Effector memory CD4-positive, alpha-beta T cell (primary cell): Measurements from ENCODE around the gene SH3RF3.

Source experiments
- DNase-seq, 3 donors: peaks; one replicate each; pipeline ENCODE4 v3.0.0-alpha.2; 2020
- H3K27ac ChIP-seq: 2 replicates; pipeline ENCODE4 v1.7.0; 2013; ENCODE audit warnings: mild to moderate bottlenecking, low read length, moderate library complexity; ENCODE audit not compliant: insufficient read depth, poor library complexity, severe bottlenecking
- H3K27me3 ChIP-seq: replicated peaks from 2 replicates; pipeline ENCODE4 v1.7.0; 2013; ENCODE audit warnings: mild to moderate bottlenecking, low read length; ENCODE audit not compliant: insufficient read depth, control insufficient read depth, poor library complexity, severe bottlenecking
- H3K36me3 ChIP-seq: 2 replicates; pipeline ENCODE4 v1.7.0; 2013; ENCODE audit warnings: mild to moderate bottlenecking, low read length, moderate library complexity; ENCODE audit not compliant: control insufficient read depth, insufficient read depth
- H3K4me1 ChIP-seq: 2 replicates; pipeline ENCODE4 v1.7.0; 2013; ENCODE audit warnings: low read length, mild to moderate bottlenecking; ENCODE audit not compliant: control insufficient read depth, insufficient read depth, poor library complexity, severe bottlenecking
- H3K4me3 ChIP-seq: 2 replicates; pipeline ENCODE4 v1.7.0; 2013; ENCODE audit warnings: low read length, low read depth, mild to moderate bottlenecking; ENCODE audit not compliant: insufficient read depth, poor library complexity, severe bottlenecking
- H3K9me3 ChIP-seq: 2 replicates; pipeline ENCODE4 v1.7.0; 2013; ENCODE audit warnings: mild to moderate bottlenecking, low read length, moderate library complexity; ENCODE audit not compliant: control insufficient read depth

SH3RF3 gene

DNA sequence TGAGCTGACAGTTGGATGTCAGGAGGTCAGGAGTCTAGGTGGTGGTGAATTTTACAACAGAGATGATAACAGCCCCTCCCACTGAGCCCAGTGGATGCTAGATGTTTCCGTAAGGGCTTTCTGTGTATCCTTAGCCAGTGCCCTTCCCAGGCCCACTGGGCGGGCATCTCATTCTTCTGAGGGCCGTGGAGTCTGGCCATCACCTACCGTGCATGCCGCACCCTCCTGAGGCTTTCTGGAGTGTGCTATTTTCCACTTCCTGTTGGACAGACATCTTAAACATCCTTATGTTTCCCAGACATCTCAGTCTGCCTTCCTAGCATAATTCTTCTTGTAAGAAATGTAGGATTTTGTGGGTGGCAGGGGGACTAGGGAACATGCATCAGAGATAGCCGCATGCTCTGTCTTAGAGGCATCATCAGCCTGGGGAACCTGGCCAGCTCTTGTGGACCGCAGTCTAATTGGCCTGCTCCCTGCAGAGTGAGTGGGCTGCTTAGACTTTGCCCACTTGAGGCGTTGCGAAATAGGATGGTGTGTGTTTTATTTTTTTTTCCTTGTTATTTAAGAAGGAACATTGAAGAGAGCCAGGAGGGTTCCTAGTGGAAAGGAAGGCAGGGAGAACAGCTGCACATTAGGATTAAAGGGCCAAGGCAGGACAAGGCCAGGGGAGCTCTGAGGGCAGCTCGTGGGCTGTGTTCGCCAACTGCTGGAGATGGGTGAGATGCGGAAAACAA, 135.8 kb downstream of the SH3RF3 start:
- no peak overlapping the region for H3K27ac ChIP-seq
- no peak overlapping the region for H3K4me3 ChIP-seq
- no peaks in the 10 kb centered on the region for H3K4me1 ChIP-seq
- no peaks in the 10 kb centered on the region for H3K36me3 ChIP-seq
- no peak for DNase-seq
- H3K9me3 ChIP-seq, result no peaks in the 10 kb centered on the region
- H3K27me3 ChIP-seq, result no peaks in the 10 kb centered on the region

DNA sequence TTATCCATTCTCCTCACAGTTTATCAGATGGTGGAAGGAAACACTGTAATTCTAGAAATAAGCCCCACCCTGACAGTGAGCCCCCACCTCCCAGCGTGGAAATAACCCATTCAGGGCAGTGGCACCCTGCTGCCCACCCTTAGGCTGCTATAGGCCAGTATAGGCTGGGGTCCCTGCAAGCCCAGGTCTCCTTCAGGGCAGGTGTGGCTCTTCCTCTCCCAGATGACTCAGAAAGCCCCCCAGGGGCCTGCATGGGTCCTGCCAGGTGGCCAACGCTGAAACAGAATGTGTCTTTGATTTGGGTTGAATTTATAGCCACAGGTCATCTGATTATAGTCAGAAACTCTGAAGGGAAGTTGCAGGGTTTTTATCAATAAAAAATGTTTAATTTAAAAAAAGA, 136.4 kb downstream of the SH3RF3 start:
- Histone ChIP-seq H3K9me3 (no peaks in the 10 kb centered on the region), H3K27me3 (no peaks in the 10 kb centered on the region), H3K4me3 (no peak overlapping the region), H3K27ac (no peak overlapping the region), H3K36me3 (no peaks in the 10 kb centered on the region), H3K4me1 (no peaks in the 10 kb centered on the region)
- DNase-seq, result no peak

DNA sequence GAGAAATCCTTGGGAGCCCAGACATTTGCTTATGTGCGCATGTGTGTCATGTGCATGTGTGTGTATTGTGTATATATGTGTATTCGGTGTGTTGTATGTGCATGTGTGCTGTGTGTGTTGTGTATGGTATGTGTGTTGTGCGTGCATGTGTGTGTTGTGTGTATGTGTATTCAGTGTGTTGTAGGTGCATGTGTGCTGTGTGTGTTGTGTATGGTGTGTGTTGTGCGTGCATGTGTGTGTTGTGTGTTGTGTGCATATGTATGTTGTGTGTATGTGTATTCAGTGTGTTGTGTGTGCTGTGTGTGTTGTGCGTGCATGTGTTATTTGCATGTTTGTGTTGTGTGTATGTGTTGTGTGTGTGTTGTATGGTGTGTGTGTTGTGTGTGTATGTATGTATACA, 136.9 kb downstream of the SH3RF3 start:
- Histone ChIP-seq H3K4me1 (no peaks in the 10 kb centered on the region), H3K4me3 (no peak overlapping the region), H3K27ac (no peak overlapping the region), H3K27me3 (no peaks in the 10 kb centered on the region), H3K9me3 (no peaks in the 10 kb centered on the region), H3K36me3 (no peaks in the 10 kb centered on the region)
- no peak for DNase-seq

DNA sequence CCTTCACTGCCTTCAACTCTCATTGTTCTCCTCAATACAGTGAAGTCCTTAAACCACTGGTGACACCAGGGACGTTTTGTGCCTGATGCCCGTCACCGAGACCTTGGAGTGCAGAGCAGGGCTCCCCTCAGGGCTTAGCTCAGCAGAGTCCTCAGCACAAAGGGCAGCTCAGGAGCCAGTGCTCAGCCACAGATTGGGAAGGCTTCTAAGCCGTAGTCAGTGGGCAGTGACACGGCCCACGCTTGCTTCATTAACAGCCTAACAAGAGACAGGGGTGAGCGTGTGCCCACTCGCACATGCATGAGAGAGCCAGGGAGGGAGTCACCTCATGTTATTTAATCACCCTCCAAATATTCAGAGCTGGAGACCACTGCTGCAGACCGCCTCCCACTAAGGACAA, 137.5 kb downstream of the SH3RF3 start:
- Histone ChIP-seq H3K27me3 (no peaks in the 10 kb centered on the region), H3K9me3 (no peaks in the 10 kb centered on the region), H3K27ac (no peak overlapping the region), H3K4me1 (no peaks in the 10 kb centered on the region), H3K36me3 (no peaks in the 10 kb centered on the region), H3K4me3 (no peak overlapping the region)
- DNase-seq, result no peak

DNA sequence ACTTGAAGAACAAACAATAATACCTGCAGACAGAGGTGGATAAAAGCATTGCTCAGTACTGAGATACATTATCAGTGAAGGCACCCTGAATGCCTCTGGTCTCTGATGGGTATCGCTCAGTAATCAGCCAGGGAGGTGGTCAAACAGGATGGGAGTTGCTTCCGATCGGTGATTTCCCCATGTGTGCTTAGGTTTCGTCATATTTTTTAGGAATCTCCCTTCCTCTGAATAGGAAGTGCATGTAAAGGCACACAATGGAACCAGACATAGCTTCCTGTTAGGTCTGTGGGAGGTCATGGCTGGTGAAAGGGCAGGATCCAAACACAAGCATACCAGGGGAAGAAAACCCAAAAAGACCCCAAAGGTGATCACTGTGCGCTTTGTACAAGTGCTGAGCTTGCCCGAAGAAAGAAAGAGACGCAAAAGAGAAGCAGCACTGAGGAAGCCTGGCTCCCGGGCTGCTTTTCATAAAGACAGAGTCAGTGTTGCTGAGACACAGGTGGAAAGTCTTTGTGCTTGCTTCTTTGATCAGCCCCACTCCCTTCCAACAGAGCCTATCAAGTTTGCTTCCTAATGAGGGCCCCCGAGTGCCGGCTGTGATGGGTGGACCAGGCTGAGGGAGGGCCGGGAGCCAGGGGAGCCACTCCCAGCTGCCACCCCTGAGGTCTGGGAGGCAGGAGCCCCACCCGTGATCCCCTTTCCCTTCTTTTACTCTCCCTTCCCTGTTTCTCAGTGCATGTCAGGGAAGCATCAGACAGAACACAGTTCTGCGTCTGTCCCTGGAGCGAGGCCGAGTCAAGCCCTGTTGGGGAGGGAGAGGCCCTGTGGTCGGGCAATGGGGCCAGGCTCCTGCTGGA, 138.2 kb downstream of the SH3RF3 start:
- H3K9me3 ChIP-seq, result no peaks in the 10 kb centered on the region
- DNase-seq, result no peak
- no peak overlapping the region for H3K27ac ChIP-seq
- no peaks in the 10 kb centered on the region for H3K36me3 ChIP-seq
- no peaks in the 10 kb centered on the region for H3K4me1 ChIP-seq
- no peaks in the 10 kb centered on the region for H3K27me3 ChIP-seq
- H3K4me3 ChIP-seq, result no peak overlapping the region

DNA sequence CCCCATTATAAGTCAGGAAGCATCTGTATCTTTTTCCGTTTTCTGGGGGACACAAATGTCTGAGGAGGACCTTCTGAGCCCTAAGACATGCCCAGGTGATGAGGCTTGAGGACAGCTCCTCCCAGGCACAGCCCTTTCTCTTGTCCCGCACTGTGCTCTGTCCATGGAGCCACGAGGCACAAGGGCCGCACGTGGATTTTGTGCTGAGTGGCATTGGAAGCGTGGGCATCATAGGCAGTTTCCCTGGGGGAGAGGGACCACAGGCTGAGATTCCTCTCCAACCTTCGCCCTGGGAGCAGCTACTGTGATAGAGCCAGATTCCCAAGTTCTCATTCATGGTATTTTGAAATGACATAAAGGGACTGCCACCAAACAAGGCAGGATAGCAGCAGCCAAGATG, 139.9 kb downstream of the SH3RF3 start:
- Histone ChIP-seq H3K4me1 (no peaks in the 10 kb centered on the region), H3K27ac (no peak overlapping the region)
- DNase-seq, result no peak

DNA sequence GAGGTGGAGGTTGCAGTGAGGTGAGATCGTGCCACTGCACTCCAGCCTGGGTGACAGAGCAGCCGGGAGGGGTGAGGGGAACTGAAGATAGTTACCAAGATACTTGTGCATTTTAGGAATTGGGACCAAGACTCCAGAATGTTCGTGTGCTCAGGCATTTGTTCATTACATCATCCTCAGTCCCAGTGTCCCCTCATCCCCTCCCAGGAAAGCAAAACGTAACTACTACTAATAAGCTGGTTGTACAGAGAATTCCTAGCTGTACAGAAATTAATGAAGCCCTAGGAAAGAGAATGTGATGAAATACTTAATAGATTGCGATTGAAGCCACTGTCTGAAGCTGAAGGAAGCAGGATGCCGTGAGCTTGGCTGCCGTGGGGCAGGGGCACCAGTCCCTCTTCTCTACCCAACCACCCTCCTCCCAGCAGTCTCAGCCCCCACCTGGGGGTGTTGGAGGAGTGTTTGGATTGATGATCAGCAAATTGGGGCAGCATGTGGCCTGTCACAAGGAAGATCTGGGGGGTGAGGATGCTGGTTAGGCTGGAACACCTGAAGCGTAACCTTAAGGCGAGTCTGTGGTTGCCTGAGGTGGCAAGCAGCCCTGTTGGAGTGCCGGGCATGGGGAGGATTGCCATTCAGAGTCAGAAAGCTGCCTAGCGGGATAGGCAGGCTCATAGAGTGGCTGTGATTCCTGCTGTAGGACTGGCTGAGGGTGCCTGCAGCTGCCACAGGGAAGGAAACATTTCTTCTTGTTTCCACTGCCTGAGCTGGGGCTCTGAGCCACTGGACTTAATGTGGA, 140.9 kb downstream of the SH3RF3 start:
- Histone ChIP-seq H3K27me3 (no peaks in the 10 kb centered on the region), H3K27ac (no peak overlapping the region), H3K36me3 (no peaks in the 10 kb centered on the region), H3K9me3 (no peaks in the 10 kb centered on the region), H3K4me1 (no peaks in the 10 kb centered on the region), H3K4me3 (no peak overlapping the region)
- DNase-seq, result no peak

More for the DNA sequence above, 139.9 kb downstream of the SH3RF3 start:
- H3K4me3 ChIP-seq, result no peak overlapping the region
- H3K27me3 ChIP-seq, result no peaks in the 10 kb centered on the region
- H3K36me3 ChIP-seq, result no peaks in the 10 kb centered on the region
- H3K9me3 ChIP-seq, result no peaks in the 10 kb centered on the region

DNA sequence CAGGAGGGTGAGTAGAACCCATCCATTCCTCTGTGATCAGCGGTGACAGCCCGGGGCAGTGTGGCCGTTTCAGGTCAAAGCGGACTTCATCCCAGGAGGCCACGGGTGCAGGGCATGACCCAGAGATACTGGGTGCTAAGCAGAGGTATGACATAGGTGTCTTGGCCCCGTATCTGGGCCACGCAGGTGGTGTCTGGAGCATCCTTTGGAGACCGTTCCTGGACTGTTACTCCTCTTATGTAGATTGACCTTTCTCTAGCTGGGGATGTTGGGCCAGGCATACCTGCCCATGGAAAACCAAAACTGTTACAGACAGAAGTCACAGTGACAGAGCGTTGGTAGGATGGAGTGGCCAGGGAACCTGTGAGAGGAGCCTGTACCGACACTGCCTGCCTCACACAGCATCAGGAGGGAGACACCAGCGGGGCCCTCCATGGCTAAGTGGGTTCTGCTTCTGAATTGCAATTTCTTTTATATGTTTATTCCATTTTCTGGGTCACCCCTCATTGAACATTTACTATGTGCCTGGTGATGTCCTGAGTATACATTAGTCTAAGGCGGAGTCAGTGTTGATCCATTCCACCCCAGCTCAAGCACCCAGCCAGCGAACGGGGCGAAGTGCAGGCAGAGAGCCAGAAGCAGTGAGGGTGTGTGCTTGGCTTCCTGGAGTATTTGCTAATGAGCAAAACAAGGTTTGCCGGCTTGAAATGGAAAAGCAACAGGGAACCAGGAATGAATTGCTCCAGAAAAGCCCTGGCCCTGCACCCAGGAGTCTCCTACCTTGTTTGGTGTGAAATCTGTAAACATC, 141.7 kb downstream of the SH3RF3 start:
- Histone ChIP-seq H3K27ac (no peak overlapping the region), H3K9me3 (no peaks in the 10 kb centered on the region), H3K27me3 (no peaks in the 10 kb centered on the region), H3K36me3 (no peaks in the 10 kb centered on the region), H3K4me3 (no peak overlapping the region), H3K4me1 (no peaks in the 10 kb centered on the region)
- DNase-seq, result no peak

DNA sequence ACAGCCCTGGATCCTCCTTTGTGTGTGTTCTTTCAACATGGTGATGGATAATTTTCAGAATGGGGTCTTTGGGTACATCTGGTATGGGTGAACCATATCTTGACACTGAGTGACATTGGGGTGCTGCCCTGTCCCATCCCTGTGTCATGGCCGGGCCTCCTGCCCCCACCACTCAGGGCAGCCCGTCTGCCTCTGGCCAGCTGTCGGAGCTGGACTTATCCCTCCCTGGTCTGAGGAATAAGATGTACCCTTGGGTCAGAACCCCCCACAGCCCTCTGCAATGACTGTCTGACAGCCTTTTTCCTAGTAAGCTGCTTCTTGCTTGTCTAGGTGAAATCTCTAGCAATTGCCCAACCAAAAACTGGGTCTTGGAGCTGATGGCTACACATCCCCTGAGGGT, 142.9 kb downstream of the SH3RF3 start:
- Histone ChIP-seq H3K36me3 (no peaks in the 10 kb centered on the region), H3K4me1 (no peaks in the 10 kb centered on the region), H3K4me3 (no peak overlapping the region), H3K9me3 (no peaks in the 10 kb centered on the region), H3K27ac (no peak overlapping the region), H3K27me3 (no peaks in the 10 kb centered on the region)
- no peak for DNase-seq
